ENCODE measurements around the gene GYS2.

- TF ChIP-seq CTCF (IDR thresholded peaks at IDR 0.05; ENCODE audit: insufficient read depth, low read depth, low read length) (no peak), EZH2 (IDR thresholded peaks at IDR 0.05; ENCODE audit: insufficient read depth, low read length) (no peak)
These were observed 47.2 kb upstream of the GYS2 start for GRCh38 chr12:21651821-21652220.

Data from astrocyte (in vitro differentiated cells and primary cell).